ENCODE measurements around the gene CHURC1.

DNA sequence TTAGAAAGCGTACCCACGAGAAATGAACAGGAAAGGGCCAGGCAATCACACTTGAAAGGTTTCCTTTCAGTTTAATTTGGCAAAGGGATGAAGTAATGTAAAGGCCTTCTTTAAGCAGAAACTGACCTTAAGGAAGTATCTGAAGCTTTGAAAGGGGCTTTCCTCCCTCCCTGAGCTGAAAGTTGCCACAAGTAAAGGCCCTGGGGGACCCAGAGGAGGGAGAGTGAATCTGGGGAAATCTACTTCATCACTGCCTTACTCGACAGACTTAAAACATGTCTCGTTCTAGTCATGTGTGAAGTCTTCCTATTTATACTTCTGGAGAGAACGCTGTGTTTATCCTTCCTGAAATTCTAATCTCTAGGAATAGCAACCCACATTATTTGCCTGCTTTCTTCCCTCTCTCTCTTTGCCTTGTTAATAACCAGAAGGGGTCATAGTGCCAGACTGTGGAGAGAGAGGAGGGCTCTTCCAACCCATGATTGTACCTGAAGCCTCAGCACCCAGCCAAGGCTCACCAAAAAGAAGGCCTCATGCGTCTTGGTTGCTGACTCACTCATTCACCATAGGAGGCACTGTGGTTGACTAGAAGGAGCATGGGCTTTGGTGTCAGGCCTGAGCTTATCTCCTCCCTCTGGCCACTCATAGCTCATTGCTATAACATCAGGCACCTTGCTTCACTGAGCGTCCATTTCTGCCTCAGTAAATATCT is 38.5 kb downstream of the CHURC1 start:
- TF ChIP-seq, protein P1, sequence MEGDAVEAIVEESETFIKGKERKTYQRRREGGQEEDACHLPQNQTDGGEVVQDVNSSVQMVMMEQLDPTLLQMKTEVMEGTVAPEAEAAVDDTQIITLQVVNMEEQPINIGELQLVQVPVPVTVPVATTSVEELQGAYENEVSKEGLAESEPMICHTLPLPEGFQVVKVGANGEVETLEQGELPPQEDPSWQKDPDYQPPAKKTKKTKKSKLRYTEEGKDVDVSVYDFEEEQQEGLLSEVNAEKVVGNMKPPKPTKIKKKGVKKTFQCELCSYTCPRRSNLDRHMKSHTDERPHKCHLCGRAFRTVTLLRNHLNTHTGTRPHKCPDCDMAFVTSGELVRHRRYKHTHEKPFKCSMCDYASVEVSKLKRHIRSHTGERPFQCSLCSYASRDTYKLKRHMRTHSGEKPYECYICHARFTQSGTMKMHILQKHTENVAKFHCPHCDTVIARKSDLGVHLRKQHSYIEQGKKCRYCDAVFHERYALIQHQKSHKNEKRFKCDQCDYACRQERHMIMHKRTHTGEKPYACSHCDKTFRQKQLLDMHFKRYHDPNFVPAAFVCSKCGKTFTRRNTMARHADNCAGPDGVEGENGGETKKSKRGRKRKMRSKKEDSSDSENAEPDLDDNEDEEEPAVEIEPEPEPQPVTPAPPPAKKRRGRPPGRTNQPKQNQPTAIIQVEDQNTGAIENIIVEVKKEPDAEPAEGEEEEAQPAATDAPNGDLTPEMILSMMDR (conservative IDR thresholded peaks at IDR 0.05 in 1 of 2, IDR thresholded peaks at IDR 0.05 in 1 of 2; ENCODE audit: extremely low read depth in 1 of 2, insufficient read depth in 1 of 2, low read depth in 1 of 2, low read length in 2 of 2) = no peak
- TF ChIP-seq EZH2 (IDR thresholded peaks at IDR 0.05; ENCODE audit: borderline replicate concordance, low read length) = no peak
